ENCODE data around the gene CCDC146. TPM values are rescaled to one million over a fixed set of nuclear protein-coding genes. Genes with fewer than 3 reads are reported as not detected.

The CCDC146 gene
- total and polyA plus RNA-seq, 2 of the 8 experiments (the other 6 are each of a cell fraction or from before 2014, with no cell fraction given), result 0.88 to 2.4 TPM

DNA sequence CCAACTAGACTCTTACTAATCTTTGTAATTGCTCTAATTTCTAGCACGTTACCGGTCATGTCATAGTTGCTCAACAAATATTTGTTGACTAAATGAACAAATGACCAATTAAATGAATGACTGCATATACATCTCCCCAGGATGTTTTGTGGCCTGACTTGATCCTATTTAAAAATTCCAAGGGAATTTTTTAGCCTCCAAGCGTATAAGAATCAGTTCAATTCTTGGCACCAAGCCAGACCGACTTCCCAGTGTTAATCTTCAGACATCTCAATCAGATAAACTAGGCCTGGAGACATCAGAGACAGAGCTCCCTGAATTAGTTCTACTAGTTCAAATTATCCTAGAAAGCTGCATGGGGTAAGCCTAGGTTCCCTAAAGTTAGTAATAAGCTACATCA lies 197.7 kb downstream of the CCDC146 start:
- no peak for FAIRE-seq
- TF ChIP-seq, protein P1, sequence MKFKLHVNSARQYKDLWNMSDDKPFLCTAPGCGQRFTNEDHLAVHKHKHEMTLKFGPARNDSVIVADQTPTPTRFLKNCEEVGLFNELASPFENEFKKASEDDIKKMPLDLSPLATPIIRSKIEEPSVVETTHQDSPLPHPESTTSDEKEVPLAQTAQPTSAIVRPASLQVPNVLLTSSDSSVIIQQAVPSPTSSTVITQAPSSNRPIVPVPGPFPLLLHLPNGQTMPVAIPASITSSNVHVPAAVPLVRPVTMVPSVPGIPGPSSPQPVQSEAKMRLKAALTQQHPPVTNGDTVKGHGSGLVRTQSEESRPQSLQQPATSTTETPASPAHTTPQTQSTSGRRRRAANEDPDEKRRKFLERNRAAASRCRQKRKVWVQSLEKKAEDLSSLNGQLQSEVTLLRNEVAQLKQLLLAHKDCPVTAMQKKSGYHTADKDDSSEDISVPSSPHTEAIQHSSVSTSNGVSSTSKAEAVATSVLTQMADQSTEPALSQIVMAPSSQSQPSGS (IDR thresholded peaks at IDR 0.05; ENCODE audit: low read length), result no peak
- TF ChIP-seq RNF2 (IDR thresholded peaks at IDR 0.05; ENCODE audit: borderline replicate concordance, low read depth, low read length, missing control alignments, poor library complexity, severe bottlenecking) (no peak), EP300 (IDR thresholded peaks at IDR 0.05; ENCODE audit: borderline replicate concordance in 1 of 2, low read depth in 2 of 2, low read length in 2 of 2) (no peak), CEBPB (IDR thresholded peaks at IDR 0.05; ENCODE audit: low read depth, low read length) (no peak), CTBP2 (IDR thresholded peaks at IDR 0.05; ENCODE audit: borderline replicate concordance, insufficient read depth, insufficient read length, low read length) (no peak), EZH2 (IDR thresholded peaks at IDR 0.05; ENCODE audit: low read depth, low read length, severe bottlenecking) (no peak), RAD21 (IDR thresholded peaks at IDR 0.05 in 1 of 2, conservative IDR thresholded peaks at IDR 0.05 in 1 of 2; ENCODE audit: low read depth in 2 of 2, low read length in 2 of 2) (no peak), RBBP5 (IDR thresholded peaks at IDR 0.05; ENCODE audit: borderline replicate concordance, low read depth, low read length) (no peak), HDAC2 (IDR thresholded peaks at IDR 0.05; ENCODE audit: borderline replicate concordance in 1 of 2, low read depth in 2 of 2, low read length in 2 of 2) (no peak), CBX5 (IDR thresholded peaks at IDR 0.05; ENCODE audit: low read depth, low read length) (no peak)

More for the DNA sequence above, 197.7 kb downstream of the CCDC146 start:
- Histone ChIP-seq H3K36me3 (ENCODE audit: control insufficient read depth in 2 of 4, insufficient read depth in 4 of 4, low read length in 3 of 4) (no peaks in the 10 kb centered on the region), H2AFZ (ENCODE audit: low read length) (no peak overlapping the region), H3K56ac (replicated peaks; ENCODE audit: insufficient read length, low read depth, low read length) (no peak overlapping the region), H3K18ac (ENCODE audit: extremely low read depth, low read length) (no peak overlapping the region), H3K23ac (ENCODE audit: insufficient read length) (no peak overlapping the region), H3K14ac (ENCODE audit: insufficient read length) (no peak overlapping the region), H3K23me2 (ENCODE audit: low read depth, low read length) (no peaks in the 10 kb centered on the region), H3K9me3 (ENCODE audit: insufficient read depth in 2 of 2, low read depth in 1 of 2, low read length in 1 of 2) (no peaks in the 10 kb centered on the region), H3K79me2 (ENCODE audit: control insufficient read depth in 1 of 2, insufficient read depth in 2 of 2, low read length in 2 of 2) (no peaks in the 10 kb centered on the region), H3K4ac (replicated peaks; ENCODE audit: insufficient read length, low read depth, low read length) (no peak overlapping the region), H4K20me1 (replicated peaks in 1 of 2; ENCODE audit: control insufficient read depth in 1 of 2, insufficient read depth in 2 of 2, low read length in 2 of 2) (no peaks in the 10 kb centered on the region), H2BK20ac (ENCODE audit: low read length) (no peak overlapping the region), H2BK15ac (ENCODE audit: low read length) (no peak overlapping the region), H2BK12ac (ENCODE audit: low read depth, low read length) (no peak overlapping the region), H3K4me2 (ENCODE audit: insufficient read depth in 1 of 2, low read depth in 2 of 2, low read length in 2 of 2) (no peak overlapping the region), H3K79me1 (ENCODE audit: low read depth, low read length) (no peaks in the 10 kb centered on the region), H2BK5ac (ENCODE audit: low read depth, low read length) (no peak overlapping the region), H2AK5ac (ENCODE audit: low read depth, low read length) (no peak overlapping the region), H3K27me3 (replicated peaks in 1 of 4; ENCODE audit: control insufficient read depth in 3 of 4, extremely low read depth in 1 of 4, insufficient read depth in 3 of 4, low read length in 3 of 4) (no peaks in the 10 kb centered on the region), H4K8ac (ENCODE audit: extremely low read depth, insufficient read depth, low read length) (no peak overlapping the region), H4K91ac (replicated peaks; ENCODE audit: insufficient read length, low read length) (no peak overlapping the region), H3K4me3 (ENCODE audit: extremely low read depth in 1 of 4, insufficient read depth in 2 of 4, low read depth in 3 of 4, low read length in 4 of 4) (no peak overlapping the region), H3K27ac (ENCODE audit: low read depth, low read length) (no peak overlapping the region), H3K9ac (replicated peaks in 1 of 4; ENCODE audit: extremely low read depth in 1 of 4, low read depth in 3 of 4, low read length in 3 of 4) (no peak overlapping the region), H3K4me1 (replicated peaks in 1 of 4; ENCODE audit: control insufficient read depth in 3 of 4, insufficient read depth in 4 of 4, low read length in 3 of 4) (no peaks in the 10 kb centered on the region), H4K5ac (ENCODE audit: insufficient read length, low read depth, low read length) (no peak overlapping the region), H2BK120ac (replicated peaks; ENCODE audit: low read depth, low read length) (no peak overlapping the region)
- POLR2A ChIA-PET (ENCODE audit: partially characterized antibody), result interaction anchor here (1.2 kb wide), 1 partner anchor 14 kb away, joined by 3 read pairs; no protein-coding TSS in a partner anchor
- CTCF ChIA-PET (ENCODE audit: partially characterized antibody), result interaction anchor here (0.6 kb wide), 1 partner anchor 144 kb away, joined by 3 read pairs; no protein-coding TSS in a partner anchor
- DNase-seq (ENCODE audit: low read depth in 1 of 2, low spot score in 2 of 2), result no peak
- WGBS, 2 experiments (ENCODE audit: extremely low coverage in 1 of 2, insufficient coverage in 1 of 2, insufficient read length in 1 of 2, insufficient replicate concordance in 2 of 2, low coverage in 1 of 2, low lambda C conversion rate in 2 of 2, missing lambda C conversion rate in 1 of 2), result 83% methylated on average over 4 of the region's 4 CpGs; no CpG with 5 or more reads in 1 of the 2 experiments

Data from H1 (cell line).